ENCODE measurements around the gene CTNND2.

Gene CTNND2

GRCh38 chr5:11904265-11904906 lies at the start of gene CTNND2:
Gene CTNND2 (minus strand): TSS chr5:11904446. CDS start chr5:11903853, 593 bp downstream.
- H3K27ac ChIP-seq: no peak within 1 kb of the TSS
- no peak for DNase-seq (ENCODE audit: low read depth, low spot score)

- no peak for DNase-seq (ENCODE audit: low read depth, low spot score)
- peak overlapping the region; percentile 53 for H3K27ac ChIP-seq
Observed at GRCh38 chr5:11946317-11946716, 42.1 kb upstream of the CTNND2 start.

- H3K27ac ChIP-seq: no peak overlapping the region
- DNase-seq (ENCODE audit: low read depth, low spot score): no peak
Observed at GRCh38 chr5:11941566-11941965, 37.3 kb upstream of the CTNND2 start.

GRCh38 chr5:11931638-11932037 lies 27.4 kb upstream of the CTNND2 start:
- no peak overlapping the region for H3K27ac ChIP-seq
- no peak for DNase-seq (ENCODE audit: low read depth, low spot score)

- H3K27ac ChIP-seq: no peak overlapping the region
- DNase-seq (ENCODE audit: low read depth, low spot score): no peak
Observed at GRCh38 chr5:11928909-11929308, 24.7 kb upstream of the CTNND2 start.

GRCh38 chr5:11925701-11926100 lies 21.5 kb upstream of the CTNND2 start:
- no peak for DNase-seq (ENCODE audit: low read depth, low spot score)
- no peak overlapping the region for H3K27ac ChIP-seq

GRCh38 chr5:11922394-11922793 lies 18.1 kb upstream of the CTNND2 start:
- H3K27ac ChIP-seq: no peak overlapping the region
- DNase-seq (ENCODE audit: low read depth, low spot score): no peak

GRCh38 chr5:11918463-11919045 lies 14.3 kb upstream of the CTNND2 start:
- H3K27ac ChIP-seq: no peak overlapping the region
- DNase-seq (ENCODE audit: low read depth, low spot score): no peak

- no peak overlapping the region for H3K27ac ChIP-seq
- DNase-seq (ENCODE audit: low read depth, low spot score): no peak
Observed at GRCh38 chr5:11909471-11909870, 5.2 kb upstream of the CTNND2 start.

- H3K27ac ChIP-seq: no peak overlapping the region
- no peak for DNase-seq (ENCODE audit: low read depth, low spot score)
Observed at GRCh38 chr5:11906497-11906896, 2.3 kb upstream of the CTNND2 start.

GRCh38 chr5:11905206-11905605 lies 960 bp upstream of the CTNND2 start:
- DNase-seq (ENCODE audit: low read depth, low spot score): no peak
- H3K27ac ChIP-seq: no peak overlapping the region

GRCh38 chr5:11903614-11904264 lies 507 bp downstream of the CTNND2 start:
- DNase-seq (ENCODE audit: low read depth, low spot score): no peak
- no peak overlapping the region for H3K27ac ChIP-seq

- DNase-seq (ENCODE audit: low read depth, low spot score): no peak
Observed at GRCh38 chr5:11903121-11903613, 1.1 kb downstream of the CTNND2 start.

GRCh38 chr5:11902201-11902619 lies 2.0 kb downstream of the CTNND2 start:
- DNase-seq (ENCODE audit: low read depth, low spot score): no peak
- no peak overlapping the region for H3K27ac ChIP-seq

More at GRCh38 chr5:11903121-11903613, 1.1 kb downstream of the CTNND2 start:
- no peak overlapping the region for H3K27ac ChIP-seq

GRCh38 chr5:11898787-11899186 lies 5.5 kb downstream of the CTNND2 start:
- DNase-seq (ENCODE audit: low read depth, low spot score): no peak
- H3K27ac ChIP-seq: no peak overlapping the region

GRCh38 chr5:11897781-11898180 lies 6.5 kb downstream of the CTNND2 start:
- no peak overlapping the region for H3K27ac ChIP-seq
- DNase-seq (ENCODE audit: low read depth, low spot score): no peak

GRCh38 chr5:11894992-11895391 lies 9.3 kb downstream of the CTNND2 start:
- DNase-seq (ENCODE audit: low read depth, low spot score): no peak
- H3K27ac ChIP-seq: no peak overlapping the region

GRCh38 chr5:11892832-11893231 lies 11.4 kb downstream of the CTNND2 start:
- DNase-seq (ENCODE audit: low read depth, low spot score): no peak
- H3K27ac ChIP-seq: no peak overlapping the region

- DNase-seq (ENCODE audit: low read depth, low spot score): no peak
Observed at GRCh38 chr5:11890777-11891176, 13.5 kb downstream of the CTNND2 start.

GRCh38 chr5:11888221-11888620 lies 16.0 kb downstream of the CTNND2 start:
- H3K27ac ChIP-seq: no peak overlapping the region
- DNase-seq (ENCODE audit: low read depth, low spot score): no peak

More at GRCh38 chr5:11890777-11891176, 13.5 kb downstream of the CTNND2 start:
- no peak overlapping the region for H3K27ac ChIP-seq

- DNase-seq (ENCODE audit: low read depth, low spot score): no peak
- no peak overlapping the region for H3K27ac ChIP-seq
Observed at GRCh38 chr5:11878814-11879213, 25.4 kb downstream of the CTNND2 start.

All from epithelial cell of prostate (primary cell).